Measurements from ENCODE around the gene TRIM62. TPM values are rescaled to one million over a fixed set of nuclear protein-coding genes. Genes with fewer than 3 reads are reported as not detected.

TRIM62 gene
- total RNA-seq, 1 experiment from 2014 or later, result 13.2 TPM

DNA sequence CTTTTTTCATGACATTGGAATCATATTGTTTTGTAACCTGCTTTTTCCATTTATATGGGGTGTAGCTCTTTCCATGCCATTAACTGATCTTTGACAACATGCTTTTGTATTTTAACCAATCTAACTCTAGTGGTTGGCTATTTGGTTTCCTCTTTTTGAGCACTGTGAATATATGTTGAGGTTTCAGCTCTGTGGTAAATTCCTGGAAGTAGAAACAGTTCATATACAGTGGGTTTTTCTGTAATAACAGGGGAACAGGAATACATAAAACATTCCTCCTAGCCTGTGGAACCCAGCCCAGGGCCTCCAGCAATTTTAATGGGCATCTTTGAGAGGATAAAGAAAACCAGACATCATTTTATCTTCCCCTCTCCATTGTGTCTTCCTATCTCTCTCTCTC, 83.5 kb downstream of the TRIM62 start:
- Histone ChIP-seq H3K4me3 (ENCODE audit: insufficient read depth, low read depth, low read length) (no peak overlapping the region), H3K27me3 (ENCODE audit: control insufficient read depth, insufficient read depth, low read length) (peaks cover 2% of the 10 kb centered on the region; the same call in 1 of the 2 replicates), H3K36me3 (replicated peaks; ENCODE audit: control insufficient read depth, insufficient read depth, low read length) (no peaks in the 10 kb centered on the region)
- no peak for DNase-seq

GRCh38 chr1:33097762-33098161, 84.1 kb downstream of the TRIM62 start:
- DNase-seq, result no peak

GRCh38 chr1:33097137-33097611, 84.7 kb downstream of the TRIM62 start:
- no peak for DNase-seq
- H3K36me3 ChIP-seq (replicated peaks; ENCODE audit: control insufficient read depth, insufficient read depth, low read length), result no peaks in the 10 kb centered on the region
- H3K27me3 ChIP-seq (ENCODE audit: control insufficient read depth, insufficient read depth, low read length), result peaks cover 6% of the 10 kb centered on the region
- no peak overlapping the region for H3K4me3 ChIP-seq (ENCODE audit: insufficient read depth, low read depth, low read length)

More at GRCh38 chr1:33097762-33098161, 84.1 kb downstream of the TRIM62 start:
- Histone ChIP-seq H3K36me3 (replicated peaks; ENCODE audit: control insufficient read depth, insufficient read depth, low read length) (no peaks in the 10 kb centered on the region), H3K27me3 (ENCODE audit: control insufficient read depth, insufficient read depth, low read length) (peaks cover 5% of the 10 kb centered on the region), H3K4me3 (ENCODE audit: insufficient read depth, low read depth, low read length) (no peak overlapping the region)

- Histone ChIP-seq H3K27me3 (ENCODE audit: control insufficient read depth, insufficient read depth, low read length) (peaks cover 6% of the 10 kb centered on the region), H3K36me3 (replicated peaks; ENCODE audit: control insufficient read depth, insufficient read depth, low read length) (no peaks in the 10 kb centered on the region), H3K4me3 (ENCODE audit: insufficient read depth, low read depth, low read length) (no peak overlapping the region)
- no peak for DNase-seq
These were observed 85.4 kb downstream of the TRIM62 start for GRCh38 chr1:33096363-33097005.

Other genes starting within 250 kb of the TRIM62 start
- gene RNF19B, start 217.2 kb downstream of the TRIM62 start, total RNA-seq (2014; rRNA removed; shearing (Covaris generic)), result 24.9 and 26.7 TPM in 2 replicates
- 151 and 168 TPM in 2 replicates for gene AK2, start 145.2 kb downstream of the TRIM62 start, total RNA-seq (2014; rRNA removed; shearing (Covaris generic))
- 0.96 and 2.5 TPM in 2 replicates for gene AZIN2, start 100.9 kb downstream of the TRIM62 start, total RNA-seq (2014; rRNA removed; shearing (Covaris generic))
- gene ZNF362, start 74.4 kb upstream of the TRIM62 start, total RNA-seq (2014; rRNA removed; shearing (Covaris generic)), result 26.4 and 31.7 TPM in 2 replicates
- not detected in 2 replicates for gene A3GALT2, start 139.1 kb upstream of the TRIM62 start, total RNA-seq (2014; rRNA removed; shearing (Covaris generic))
- 43.9 and 50.5 TPM in 2 replicates for gene PHC2, start 249.1 kb upstream of the TRIM62 start, total RNA-seq (2014; rRNA removed; shearing (Covaris generic))